Measurements from ENCODE around the gene NELFE.
"Not testable (repeated sequence)": the region's sequence is repeated elsewhere in the genome, so short reads cannot be mapped to it uniquely, and the experiment has no call there.

NELFE gene

DNA sequence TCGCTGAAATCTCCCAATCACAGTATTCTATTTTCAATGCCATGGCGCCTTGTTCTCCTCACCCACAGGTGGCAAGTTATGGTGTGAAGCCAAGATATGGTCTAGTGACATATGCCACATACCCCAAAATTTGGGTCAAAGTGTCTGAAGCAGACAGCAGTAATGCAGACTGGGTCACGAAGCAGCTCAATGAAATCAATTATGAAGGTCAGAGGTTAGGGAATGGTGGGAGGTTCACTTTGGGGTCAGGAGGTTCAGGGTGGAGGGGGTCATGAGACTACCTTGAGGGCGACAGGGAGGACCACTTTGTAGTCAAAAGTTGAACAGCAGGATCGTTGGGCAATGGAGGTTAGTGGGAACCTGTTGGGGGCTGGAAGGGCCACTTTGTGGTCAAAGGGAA lies 10.5 kb downstream of the NELFE start:
- no peak for DNase-seq

DNA sequence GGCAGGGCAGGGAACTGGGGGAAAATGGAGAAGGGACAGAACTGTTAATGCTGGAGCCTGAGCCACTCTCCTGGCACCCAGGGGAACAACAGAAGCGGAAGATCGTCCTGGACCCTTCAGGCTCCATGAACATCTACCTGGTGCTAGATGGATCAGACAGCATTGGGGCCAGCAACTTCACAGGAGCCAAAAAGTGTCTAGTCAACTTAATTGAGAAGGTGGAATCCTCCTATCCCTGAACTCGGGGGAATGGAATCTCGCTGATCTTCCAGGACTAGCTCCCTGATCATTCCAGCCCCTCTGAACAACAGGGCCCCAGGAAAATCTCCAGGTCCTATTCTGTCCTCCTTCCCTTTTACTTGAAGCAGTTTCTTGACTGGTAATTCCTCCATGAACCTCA lies 10.9 kb downstream of the NELFE start:
- no peak for DNase-seq

DNA sequence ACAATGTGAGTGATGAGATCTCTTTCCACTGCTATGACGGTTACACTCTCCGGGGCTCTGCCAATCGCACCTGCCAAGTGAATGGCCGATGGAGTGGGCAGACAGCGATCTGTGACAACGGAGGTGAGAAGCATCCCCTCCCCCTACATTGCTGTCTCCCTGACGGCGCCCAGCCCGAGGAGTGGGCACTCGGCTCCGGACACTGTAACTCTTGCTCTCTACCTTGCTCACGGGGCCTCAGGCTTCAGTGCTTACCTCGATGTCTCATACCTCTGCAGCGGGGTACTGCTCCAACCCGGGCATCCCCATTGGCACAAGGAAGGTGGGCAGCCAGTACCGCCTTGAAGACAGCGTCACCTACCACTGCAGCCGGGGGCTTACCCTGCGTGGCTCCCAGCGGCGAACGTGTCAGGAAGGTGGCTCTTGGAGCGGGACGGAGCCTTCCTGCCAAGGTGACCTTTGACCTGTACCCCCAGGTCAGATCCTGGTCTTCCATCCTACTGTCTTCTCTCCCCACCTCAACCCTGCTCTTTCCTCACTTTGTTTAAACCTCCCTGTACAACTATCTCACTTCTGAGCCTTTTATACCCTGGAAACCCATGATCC lies 11.6 kb downstream of the NELFE start:
- DNase-seq: no peak

GRCh38 chr6:31946370-31946885 lies 12.3 kb downstream of the NELFE start:
- no peak for DNase-seq

DNA sequence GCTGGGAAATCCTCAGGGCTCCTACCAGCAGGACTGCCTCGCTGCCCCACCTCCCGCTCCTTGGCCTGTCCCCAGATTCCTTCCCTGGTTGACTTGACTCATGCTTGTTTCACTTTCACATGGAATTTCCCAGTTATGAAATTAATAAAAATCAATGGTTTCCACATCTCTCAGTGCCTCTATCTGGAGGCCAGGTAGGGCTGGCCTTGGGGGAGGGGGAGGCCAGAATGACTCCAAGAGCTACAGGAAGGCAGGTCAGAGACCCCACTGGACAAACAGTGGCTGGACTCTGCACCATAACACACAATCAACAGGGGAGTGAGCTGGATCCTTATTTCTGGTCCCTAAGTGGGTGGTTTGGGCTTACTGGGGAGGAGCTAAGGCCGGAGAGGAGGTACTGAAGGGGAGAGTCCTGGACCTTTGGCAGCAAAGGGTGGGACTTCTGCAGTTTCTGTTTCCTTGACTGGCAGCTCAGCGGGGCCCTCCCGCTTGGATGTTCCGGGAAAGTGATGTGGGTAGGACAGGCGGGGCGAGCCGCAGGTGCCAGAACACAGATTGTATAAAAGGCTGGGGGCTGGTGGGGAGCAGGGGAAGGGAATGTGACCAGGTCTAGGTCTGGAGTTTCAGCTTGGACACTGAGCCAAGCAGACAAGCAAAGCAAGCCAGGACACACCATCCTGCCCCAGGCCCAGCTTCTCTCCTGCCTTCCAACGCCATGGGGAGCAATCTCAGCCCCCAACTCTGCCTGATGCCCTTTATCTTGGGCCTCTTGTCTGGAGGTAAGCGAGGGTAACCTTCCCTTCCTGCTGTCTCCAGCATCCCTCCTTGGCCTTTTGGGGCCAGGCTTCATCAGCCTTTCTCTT lies 13.0 kb downstream of the NELFE start, which contains the start of gene CFB:
TSS of gene CFB (plus strand) at position 589 of the 863 bp plus-strand sequence. CDS start at position 716, 127 bp downstream.
- DNase-seq: no peak

DNA sequence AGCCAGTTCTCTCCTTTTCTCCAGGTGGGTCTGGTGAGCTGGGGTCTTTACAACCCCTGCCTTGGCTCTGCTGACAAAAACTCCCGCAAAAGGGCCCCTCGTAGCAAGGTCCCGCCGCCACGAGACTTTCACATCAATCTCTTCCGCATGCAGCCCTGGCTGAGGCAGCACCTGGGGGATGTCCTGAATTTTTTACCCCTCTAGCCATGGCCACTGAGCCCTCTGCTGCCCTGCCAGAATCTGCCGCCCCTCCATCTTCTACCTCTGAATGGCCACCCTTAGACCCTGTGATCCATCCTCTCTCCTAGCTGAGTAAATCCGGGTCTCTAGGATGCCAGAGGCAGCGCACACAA lies 13.6 kb downstream of the NELFE start:
- no peak for DNase-seq

GRCh38 chr6:31943742-31944141 lies 15.0 kb downstream of the NELFE start:
- no peak for DNase-seq

- no peak for DNase-seq
Measured at GRCh38 chr6:31940256-31940664, 18.5 kb downstream of the NELFE start.

- no peak for DNase-seq
Measured at GRCh38 chr6:31935823-31936222, 22.9 kb downstream of the NELFE start.

GRCh38 chr6:31935021-31935420 lies 23.8 kb downstream of the NELFE start:
- DNase-seq: no peak

- DNase-seq: no peak
Measured at GRCh38 chr6:31933537-31933936, 25.2 kb downstream of the NELFE start.

DNA sequence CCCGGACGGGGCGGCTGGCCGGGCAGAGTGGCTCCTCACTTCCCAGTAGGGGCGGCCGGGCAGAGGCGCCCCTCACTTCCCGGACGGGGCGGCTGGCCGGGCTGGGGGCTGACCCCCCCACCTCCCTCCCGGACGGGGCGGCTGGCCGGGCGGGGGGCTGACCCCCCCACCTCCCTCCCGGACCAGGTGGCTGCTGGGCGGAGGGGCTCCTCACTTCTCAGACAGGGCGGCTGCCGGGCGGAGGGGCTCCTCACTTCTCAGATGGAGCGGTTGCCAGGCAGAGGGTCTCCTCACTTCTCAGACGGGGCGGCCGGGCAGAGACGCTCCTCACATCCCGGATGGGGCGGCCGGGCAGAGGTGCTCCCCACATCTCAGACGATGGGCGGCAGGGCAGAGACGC lies 26.6 kb downstream of the NELFE start:
- not testable (repeated sequence) for DNase-seq

GRCh38 chr6:31930962-31931361 lies 27.8 kb downstream of the NELFE start:
- DNase-seq: no peak

GRCh38 chr6:31928672-31928939 lies 30.2 kb downstream of the NELFE start:
- no peak for DNase-seq

GRCh38 chr6:31927863-31928671 lies 30.7 kb downstream of the NELFE start:
- DNase-seq: no peak

DNA sequence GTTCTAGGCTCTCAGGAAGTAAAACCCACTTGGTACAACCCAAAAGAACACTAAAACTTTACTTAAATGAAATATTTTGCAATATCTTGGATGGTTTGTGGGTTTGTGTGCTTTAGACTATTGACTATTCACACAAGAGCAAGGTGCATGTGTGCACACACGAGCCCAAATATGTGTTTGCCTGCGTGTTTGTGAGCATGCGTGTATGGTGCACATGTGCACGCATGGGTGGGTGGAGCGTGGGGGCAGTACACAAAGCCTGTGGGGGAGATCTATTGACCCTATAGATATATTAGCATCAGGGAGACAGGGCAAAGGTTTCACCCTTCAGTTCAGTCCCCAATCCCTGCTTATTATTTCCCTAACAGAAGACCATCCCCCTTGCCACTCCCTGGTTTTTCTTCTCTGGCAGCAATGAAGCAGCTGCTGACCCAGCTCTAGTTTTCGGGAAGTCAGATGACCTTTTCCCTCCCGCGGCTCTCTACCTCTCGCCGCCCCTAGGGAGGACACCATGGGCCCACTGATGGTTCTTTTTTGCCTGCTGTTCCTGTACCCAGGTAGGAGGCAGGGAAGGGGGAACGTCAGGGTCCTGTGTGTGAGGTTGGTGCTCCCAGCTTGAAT lies 31.4 kb downstream of the NELFE start, which contains the start of gene C2:
TSS of gene C2 (plus strand) at position 476 of the 621 bp plus-strand sequence. CDS start at position 512, 36 bp downstream.
- DNase-seq: no peak

DNA sequence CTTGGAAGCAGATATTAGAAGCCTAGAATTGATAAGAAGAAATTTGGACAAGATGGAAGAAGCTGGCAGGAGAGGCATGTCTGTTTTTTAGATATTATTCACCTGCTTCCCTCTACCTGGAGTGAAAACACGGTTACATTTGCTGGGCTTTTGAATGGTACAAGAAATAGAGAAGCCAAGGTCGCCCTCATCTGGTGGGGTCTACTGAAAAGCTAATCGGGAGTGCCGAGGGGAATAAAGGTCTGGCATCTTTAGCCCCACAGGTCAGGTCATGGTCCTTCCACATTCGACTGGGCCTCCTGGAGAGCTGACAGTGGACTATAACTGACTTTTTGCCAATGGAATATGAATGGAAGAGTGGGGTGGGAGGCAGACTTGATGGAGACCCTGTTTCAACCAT lies 35.8 kb downstream of the NELFE start:
- no peak for DNase-seq

DNA sequence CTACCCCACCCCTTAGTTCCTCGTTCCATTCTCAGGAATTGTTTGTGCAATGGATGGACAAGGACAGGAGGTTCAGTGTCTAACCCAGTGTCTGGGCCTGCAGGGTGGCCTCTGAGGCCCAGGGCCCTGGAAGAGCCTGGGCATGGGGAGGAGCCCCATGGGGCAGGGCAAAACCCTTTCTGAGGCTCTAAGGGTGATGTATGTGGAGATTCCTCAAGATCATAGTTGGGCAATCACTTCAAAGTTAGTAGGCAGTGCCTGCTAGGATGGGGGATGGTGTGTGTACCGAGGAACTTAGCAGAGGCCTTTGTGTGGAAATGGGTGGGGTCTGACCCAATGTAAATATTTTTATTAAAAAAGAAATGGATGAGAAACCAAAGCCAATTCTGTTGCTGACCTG lies 38.0 kb downstream of the NELFE start:
- DNase-seq: no peak

DNA sequence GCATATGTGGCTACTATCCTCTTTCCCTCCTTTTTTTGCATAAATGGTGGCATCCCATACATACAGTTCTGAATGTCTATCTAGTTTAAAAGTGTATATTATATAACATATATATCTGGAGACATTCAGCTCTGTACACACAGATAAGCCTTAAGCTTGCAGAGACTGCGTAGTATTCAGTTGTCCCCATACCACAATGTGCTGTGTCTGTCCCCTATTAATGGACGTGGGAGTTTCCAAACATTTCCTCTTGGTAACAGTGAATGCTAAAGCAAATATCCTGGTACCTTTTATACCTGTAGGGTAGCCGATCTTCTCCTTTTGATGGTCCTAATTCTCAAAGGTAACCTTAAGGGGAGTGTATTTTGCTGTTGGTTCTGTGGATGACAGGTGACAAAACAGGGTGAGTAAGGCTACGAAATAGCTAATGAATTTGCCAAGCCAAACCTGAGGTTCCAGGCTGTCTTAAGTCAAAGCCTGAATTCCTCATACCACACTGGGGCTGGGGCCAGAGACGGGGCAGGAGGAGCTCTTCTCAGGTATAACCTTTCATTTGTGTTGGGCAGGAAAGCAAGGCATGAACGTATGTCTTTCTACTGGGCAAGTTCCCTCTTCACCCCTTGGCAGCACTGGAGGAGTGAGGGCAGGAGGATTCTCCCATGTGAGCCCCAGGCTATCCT lies 39.0 kb downstream of the NELFE start:
- no peak for DNase-seq

DNA sequence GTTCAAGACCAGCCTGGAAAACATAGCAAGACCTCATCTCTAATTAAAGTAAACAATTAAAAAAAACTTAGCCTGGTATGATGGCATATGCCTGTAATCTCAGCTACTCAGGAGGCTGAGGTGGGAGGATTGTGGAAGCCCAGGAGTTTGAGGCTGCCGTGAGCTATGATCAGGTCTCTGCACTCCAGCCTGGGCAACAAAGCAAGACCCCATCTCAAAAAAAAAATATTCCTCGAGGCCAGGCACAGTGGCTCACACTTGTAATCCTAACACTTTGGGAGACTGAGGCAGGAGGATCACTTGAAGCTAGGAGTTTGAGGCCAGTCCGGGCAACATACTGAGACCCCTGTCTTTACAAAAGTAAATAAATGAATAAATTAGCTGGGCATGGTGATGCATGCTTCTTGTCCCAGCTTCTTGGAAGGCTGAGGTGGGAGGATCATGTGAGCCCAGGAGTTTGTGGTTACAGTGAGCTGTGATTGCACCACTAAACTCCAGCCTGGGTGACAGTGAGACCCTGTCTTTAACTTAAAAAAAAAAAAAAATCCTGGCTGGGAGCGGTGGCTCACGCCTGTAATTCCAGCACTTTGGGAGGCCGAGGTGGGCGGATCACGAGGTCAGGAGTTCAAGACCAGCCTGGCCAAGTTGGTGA lies 40.6 kb downstream of the NELFE start:
- no peak for DNase-seq

GRCh38 chr6:31915756-31916155 lies 43.0 kb downstream of the NELFE start:
- no peak for DNase-seq

DNA sequence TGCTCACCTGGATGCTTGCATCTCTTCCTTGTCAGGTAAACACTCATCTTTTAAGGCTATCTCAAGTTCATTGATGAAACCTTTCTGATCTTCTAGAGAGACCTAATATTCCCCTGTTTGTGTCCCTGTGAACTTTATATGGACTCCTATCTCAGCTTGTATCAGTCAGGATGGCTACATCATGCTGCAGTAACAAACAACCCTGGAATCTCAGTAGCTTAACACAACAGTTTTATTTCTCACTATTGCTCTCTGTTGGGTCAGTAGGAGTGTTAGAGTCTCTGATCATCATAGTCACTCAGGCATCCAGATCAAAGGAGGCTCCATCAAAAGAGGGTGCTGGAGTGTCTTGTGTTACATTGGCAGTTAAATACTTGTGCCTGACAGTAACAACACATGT lies 43.4 kb downstream of the NELFE start:
- no peak for DNase-seq

Data from activated T-cell treated with anti-CD3 and anti-CD28 coated beads for 4 hours (primary cell).